Upper lobe of left lung (tissue), 6 donors: ENCODE measurements around the gene SH3PXD2A. TPM values are rescaled to one million over a fixed set of nuclear protein-coding genes. Genes with fewer than 3 reads are reported as not detected.

Source experiments
- ATAC-seq, 2 donors: fragments of 200-7000 bp; cut with Tn5 transposase; one replicate each; pipeline ENCODE4 v1.9.1; 2022; ENCODE audit warnings: mild to moderate bottlenecking in 2 of 2, moderate library complexity in 2 of 2; ENCODE audit not compliant: low FRiP score in 2 of 2
- DNase-seq, 2 donors: peaks; one replicate each; pipeline ENCODE4 v3.0.0-alpha.2; 2019 to 2020
- H3K27ac ChIP-seq, 4 donors: fragments of 200-600 bp; sonication (generic); one replicate each; pipeline ENCODE4 v1.5.1; 2016 to 2019
- H3K27me3 ChIP-seq, 4 donors: fragments of 200-600 bp; sonication (generic); one replicate each; pipeline ENCODE4 v1.5.1; 2017 to 2019
- H3K36me3 ChIP-seq, 4 donors: fragments of 200-600 bp; sonication (generic); one replicate each; pipeline ENCODE4 v1.5.1; 2016 to 2019
- H3K4me1 ChIP-seq, 4 donors: fragments of 200-600 bp; sonication (generic); one replicate each; pipeline ENCODE4 v1.5.1; 2018 to 2019
- H3K4me3 ChIP-seq, 4 donors: fragments of 200-600 bp; sonication (generic); one replicate each; pipeline ENCODE4 v1.5.1; 2017 to 2019; ENCODE audit warnings: mild to moderate bottlenecking in 2 of 4, moderate library complexity in 1 of 4
- H3K9me3 ChIP-seq, 4 donors: fragments of 200-600 bp; sonication (generic); one replicate each; pipeline ENCODE4 v1.5.1; 2018 to 2019
- CTCF ChIP-seq, 6 experiments: fragments of 450-650 bp in 4 of 6; fragments of 200-600 bp in 2 of 6; sonication (generic) in 2 of 6; IDR thresholded peaks; one replicate each; pipeline ENCODE4 v1.5.1; 2016 to 2019; ENCODE audit warnings: antibody characterized with exemption in 6 of 6
- EP300 ChIP-seq, 4 donors: sonication (generic); formaldehyde crosslinking; IDR thresholded peaks; one replicate each; pipeline ENCODE4 v1.5.1; 2017; ENCODE audit warnings: antibody characterized with exemption in 4 of 4, control low read depth in 2 of 4
- POLR2A ChIP-seq, 4 donors: fragments of 450-650 bp; IDR thresholded peaks; one replicate each; pipeline ENCODE4 v1.5.1; 2016 to 2017; ENCODE audit warnings: antibody characterized with exemption in 4 of 4, mild to moderate bottlenecking in 2 of 4
- POLR2AphosphoS5 ChIP-seq, 2 donors: sonication (generic); formaldehyde crosslinking; IDR thresholded peaks; one replicate each; pipeline ENCODE4 v1.5.1; 2017; ENCODE audit warnings: antibody characterized with exemption in 2 of 2
- WGBS, 2 donors: methylation state at CpG; one replicate each; pipeline ENCODE4 v1.1.5; 2017 to 2018; 5-methylcytosine and 5-hydroxymethylcytosine counted together
- total RNA-seq, 6 donors: library from RNA; depleted of rRNA in 4 of 6; stranded (reverse); fragments of >200 nt in 4 of 6; gene quantifications; one replicate each; pipeline versions ENCODE4 v1.1.0 to v1.2.1, GENCODE V29; 2016 to 2021
- donor health status: DM: no; HTN: no; CAD: no; lungs with moderate emphysema.
- donor health status: DM: no; HTN: yes; CAD: no; lungs with severe emphysema.

SH3PXD2A gene
- total RNA-seq, 6 donors from 2014 or later: 19.6 to 42.2 (median 30.8) TPM

GRCh38 chr10:103769176-103769575 lies 86.2 kb downstream of the SH3PXD2A start:
- Histone ChIP-seq H3K9me3 (no peaks in the 10 kb centered on the region), H3K27me3 (no peaks in the 10 kb centered on the region), H3K4me1 (peaks cover 20 to 33% (median 22%) of the 10 kb centered on the region in 4 donors), H3K4me3 (no peak overlapping the region), H3K36me3 (no peaks in the 10 kb centered on the region), H3K27ac (no peak overlapping the region)
- ATAC-seq: no peak
- TF ChIP-seq CTCF (IDR thresholded peaks at IDR 0.05) (no peak), EP300 (IDR thresholded peaks at IDR 0.05) (no peak), POLR2AphosphoS5 (IDR thresholded peaks at IDR 0.05) (no peak), POLR2A (IDR thresholded peaks at IDR 0.05) (no peak)
- WGBS, 2 donors: 83 to 89% methylated on average over 10 of the region's 10 CpGs
- no peak for DNase-seq

- peaks cover 28 to 41% (median 30%) of the 10 kb centered on the region in 4 donors for H3K4me1 ChIP-seq
- H3K27me3 ChIP-seq: no peaks in the 10 kb centered on the region
- WGBS, 2 donors: 81 to 88% methylated on average over 11 of the region's 11 CpGs
- DNase-seq (no peak), ATAC-seq (no peak)
- no peaks in the 10 kb centered on the region for H3K36me3 ChIP-seq
- no peak overlapping the region for H3K4me3 ChIP-seq
- no peak overlapping the region for H3K27ac ChIP-seq
- TF ChIP-seq EP300 (IDR thresholded peaks at IDR 0.05) (no peak), POLR2AphosphoS5 (IDR thresholded peaks at IDR 0.05) (no peak), POLR2A (IDR thresholded peaks at IDR 0.05) (no peak), CTCF (IDR thresholded peaks at IDR 0.05) (no peak)
- no peaks in the 10 kb centered on the region for H3K9me3 ChIP-seq
These were observed 87.0 kb downstream of the SH3PXD2A start for GRCh38 chr10:103768345-103768744.

- Histone ChIP-seq H3K36me3 (no peaks in the 10 kb centered on the region), H3K4me3 (no peak overlapping the region), H3K4me1 (peaks cover 28 to 42% (median 33%) of the 10 kb centered on the region in 4 donors), H3K27me3 (no peaks in the 10 kb centered on the region), H3K27ac (no peak overlapping the region), H3K9me3 (no peaks in the 10 kb centered on the region)
- 44 to 96% methylated on average over 1 of the region's 1 CpG for WGBS, 2 donors
- ATAC-seq (no peak), DNase-seq (no peak)
- no peak for TF ChIP-seq EP300 (IDR thresholded peaks at IDR 0.05)
- TF ChIP-seq CTCF (IDR thresholded peaks at IDR 0.05): no peak
- TF ChIP-seq POLR2A (IDR thresholded peaks at IDR 0.05): no peak
- no peak for TF ChIP-seq POLR2AphosphoS5 (IDR thresholded peaks at IDR 0.05)
These were observed 87.6 kb downstream of the SH3PXD2A start for GRCh38 chr10:103767756-103768155.

GRCh38 chr10:103766751-103767505 lies 88.4 kb downstream of the SH3PXD2A start:
- no peaks in the 10 kb centered on the region for H3K27me3 ChIP-seq
- DNase-seq (no peak), ATAC-seq (no peak)
- H3K4me3 ChIP-seq: no peak overlapping the region
- H3K27ac ChIP-seq: no peak overlapping the region
- no peaks in the 10 kb centered on the region for H3K9me3 ChIP-seq
- H3K4me1 ChIP-seq: peaks cover 22 to 42% (median 26%) of the 10 kb centered on the region in 4 donors
- WGBS, 2 donors: 81 to 85% methylated on average over 7 to 8 of the region's 8 CpGs
- TF ChIP-seq EP300 (IDR thresholded peaks at IDR 0.05) (no peak), POLR2AphosphoS5 (IDR thresholded peaks at IDR 0.05) (peak in 1 of 2 donors; percentile 10)
- no peaks in the 10 kb centered on the region for H3K36me3 ChIP-seq

- TF ChIP-seq POLR2A (IDR thresholded peaks at IDR 0.05): no peak
- TF ChIP-seq EP300 (IDR thresholded peaks at IDR 0.05): no peak
- TF ChIP-seq POLR2AphosphoS5 (IDR thresholded peaks at IDR 0.05): no peak
- no peak for TF ChIP-seq CTCF (IDR thresholded peaks at IDR 0.05)
- DNase-seq (peak in 1 of 2 donors; percentile 53), ATAC-seq (no peak)
- H3K27ac ChIP-seq: no peak overlapping the region
- H3K4me3 ChIP-seq: no peak overlapping the region
- no peaks in the 10 kb centered on the region for H3K9me3 ChIP-seq
- no peaks in the 10 kb centered on the region for H3K27me3 ChIP-seq
- 59 to 66% methylated on average over 6 to 8 of the region's 8 CpGs for WGBS, 2 donors
- H3K36me3 ChIP-seq: no peaks in the 10 kb centered on the region
- H3K4me1 ChIP-seq: peaks cover 25 to 47% (median 31%) of the 10 kb centered on the region in 4 donors
These were observed 89.4 kb downstream of the SH3PXD2A start for GRCh38 chr10:103765981-103766380.
